Measurements from ENCODE around the gene SEC23A. TPM values are rescaled to one million over a fixed set of nuclear protein-coding genes. Genes with fewer than 3 reads are reported as not detected.
"Not testable (repeated sequence)": the region's sequence is repeated elsewhere in the genome, so short reads cannot be mapped to it uniquely, and the experiment has no call there.

SEC23A gene
- total RNA-seq, 4 donors from 2014 or later, result 89.9 to 152 (median 113) TPM

GRCh38 chr14:39015964-39016577 lies 87.0 kb downstream of the SEC23A start:
- DNase-seq (ENCODE audit: low spot score) (no peak), ATAC-seq (ENCODE audit: low FRiP score) (peak; percentile 59)
- no peak for TF ChIP-seq CTCF (IDR thresholded peaks at IDR 0.05)

DNA sequence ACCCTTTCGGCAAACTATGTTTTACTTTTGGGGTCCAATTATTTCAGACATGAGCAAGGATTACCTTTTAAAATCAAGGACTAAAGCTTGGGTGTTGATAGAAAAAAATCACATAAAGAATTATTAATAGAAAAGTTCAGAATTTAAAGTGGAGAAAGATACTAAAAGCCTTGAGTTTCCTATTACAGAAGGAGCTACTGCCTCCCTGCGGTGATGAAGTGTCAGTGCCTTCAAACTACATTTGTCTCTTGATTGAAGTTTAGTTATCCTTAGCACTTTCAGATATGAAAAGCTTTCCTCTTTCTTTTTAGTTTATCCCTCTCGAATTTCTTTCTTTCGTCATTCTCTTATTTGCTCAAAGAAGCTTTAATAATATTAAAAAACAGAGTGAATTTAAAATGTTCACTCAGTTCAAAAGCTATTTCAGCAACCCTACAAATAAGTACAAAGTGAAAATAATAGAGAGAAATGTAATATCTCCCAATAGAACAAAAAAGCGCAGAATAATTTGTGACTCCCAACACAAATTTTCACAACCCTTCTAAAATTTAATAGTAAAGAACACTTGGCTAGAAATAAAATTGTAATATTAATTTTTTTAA lies 87.6 kb downstream of the SEC23A start:
- TF ChIP-seq CTCF (IDR thresholded peaks at IDR 0.05), result no peak
- no peak for DNase-seq (ENCODE audit: low spot score)
- no peak for ATAC-seq (ENCODE audit: low FRiP score)

DNA sequence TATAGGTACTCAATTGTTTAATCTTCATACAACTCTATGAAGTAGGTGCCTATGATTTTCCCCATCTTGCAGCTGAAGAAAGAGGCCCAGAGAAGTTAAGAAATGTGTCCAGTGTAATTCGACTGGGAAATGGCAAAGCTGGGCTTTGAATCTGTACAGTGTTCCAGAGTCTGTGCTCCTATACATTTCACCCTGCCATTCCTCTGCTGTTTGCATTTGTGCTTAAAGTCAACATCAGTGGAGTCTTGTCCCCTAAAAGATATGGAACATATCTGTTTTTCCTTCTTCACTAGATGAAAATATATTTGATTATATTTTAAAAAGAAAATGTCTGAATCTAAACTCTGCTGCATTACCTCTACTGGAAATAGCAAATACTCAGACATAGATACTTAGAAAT lies 88.6 kb downstream of the SEC23A start:
- DNase-seq (ENCODE audit: low spot score), result no peak
- no peak for TF ChIP-seq CTCF (IDR thresholded peaks at IDR 0.05)
- ATAC-seq (ENCODE audit: low FRiP score), result no peak

- DNase-seq (ENCODE audit: low spot score); ATAC-seq (ENCODE audit: low FRiP score): not testable (repeated sequence)
Measured at GRCh38 chr14:39008965-39009364, 94.1 kb downstream of the SEC23A start.

DNA sequence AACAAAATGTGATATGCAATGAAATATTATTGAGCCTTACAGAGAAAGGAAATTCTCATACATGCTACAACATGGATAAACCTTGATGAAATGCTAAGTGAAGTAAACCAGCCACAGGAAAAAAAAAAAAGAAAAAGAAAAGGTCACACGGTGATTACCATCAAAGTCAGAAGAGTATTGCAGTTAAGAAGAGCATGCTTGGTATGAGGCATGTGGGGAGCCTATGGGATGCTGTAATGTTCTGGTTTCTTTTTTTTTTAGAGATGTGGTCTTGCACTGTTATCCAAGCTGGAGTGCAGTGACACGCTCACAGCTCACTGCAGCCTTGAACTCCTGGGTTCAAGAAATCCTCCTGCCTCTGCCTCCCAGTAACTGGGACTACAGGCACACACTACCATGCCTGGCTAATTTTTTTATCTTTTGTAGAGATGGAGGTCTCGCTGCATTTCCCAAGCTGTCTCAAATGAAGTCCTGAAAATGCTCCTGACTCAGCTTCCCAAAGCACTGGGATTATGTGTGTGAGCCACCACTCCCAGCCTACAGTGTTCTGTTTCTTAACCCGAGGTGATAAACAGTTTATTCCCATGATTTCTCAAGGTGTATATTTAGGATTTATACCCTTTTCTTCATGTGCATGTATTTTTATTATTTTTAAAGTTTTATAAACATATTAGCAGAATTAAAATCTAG lies 96.2 kb downstream of the SEC23A start:
- DNase-seq (ENCODE audit: low spot score) (no peak), ATAC-seq (ENCODE audit: low FRiP score) (no peak)
- TF ChIP-seq CTCF (IDR thresholded peaks at IDR 0.05), result no peak

GRCh38 chr14:39005044-39005880 lies 97.8 kb downstream of the SEC23A start:
- no peak for TF ChIP-seq CTCF (IDR thresholded peaks at IDR 0.05)
- ATAC-seq (ENCODE audit: low FRiP score) (no peak), DNase-seq (ENCODE audit: low spot score) (no peak)

DNA sequence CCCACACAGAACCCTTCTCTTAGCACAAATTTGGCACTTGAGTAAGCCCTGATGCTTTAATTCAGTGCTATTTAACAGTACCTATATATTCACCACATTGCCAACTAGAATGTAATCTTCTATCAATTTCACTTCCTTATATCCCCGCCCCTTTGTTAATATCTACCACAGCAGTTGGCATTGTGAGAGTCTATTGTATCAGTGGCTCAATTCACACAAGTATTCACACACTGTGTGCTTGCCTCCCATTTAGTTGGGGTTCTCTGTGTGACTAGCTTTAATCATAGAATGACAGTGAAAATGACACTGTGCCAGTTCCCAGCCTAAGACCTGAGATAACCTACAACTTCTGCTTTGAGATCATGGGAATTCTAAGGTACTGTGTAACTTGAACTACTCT lies 103.1 kb downstream of the SEC23A start:
- ATAC-seq (ENCODE audit: low FRiP score), result no peak
- TF ChIP-seq CTCF (IDR thresholded peaks at IDR 0.05), result no peak
- no peak for DNase-seq (ENCODE audit: low spot score)

All from omental fat pad (tissue), 4 donors.